Measurements from ENCODE around the gene MVK.
"Not testable (repeated sequence)": the region's sequence is repeated elsewhere in the genome, so short reads cannot be mapped to it uniquely, and the experiment has no call there.

MVK gene

GRCh38 chr12:109592195-109592904 lies 18.8 kb downstream of the MVK start:
- no peak for DNase-seq

GRCh38 chr12:109592905-109593272 lies 19.3 kb downstream of the MVK start:
- no peak for DNase-seq

- no peak for DNase-seq
Observed at GRCh38 chr12:109594556-109595317, 21.1 kb downstream of the MVK start.

- DNase-seq = peak; percentile 12
Observed at GRCh38 chr12:109595321-109595902, 21.8 kb downstream of the MVK start.

- no peak for DNase-seq
Observed at GRCh38 chr12:109596418-109597244, 23.0 kb downstream of the MVK start.

GRCh38 chr12:109597414-109597794 lies 23.8 kb downstream of the MVK start:
- no peak for DNase-seq

- DNase-seq = peak; percentile 46
Observed at GRCh38 chr12:109597795-109598427, 24.3 kb downstream of the MVK start.

GRCh38 chr12:109598428-109598854 lies 24.8 kb downstream of the MVK start:
- DNase-seq = no peak

GRCh38 chr12:109599087-109599486 lies 25.5 kb downstream of the MVK start:
- DNase-seq = no peak

- DNase-seq = no peak
Observed at GRCh38 chr12:109600481-109600880, 26.9 kb downstream of the MVK start.

GRCh38 chr12:109600995-109601394 lies 27.4 kb downstream of the MVK start:
- DNase-seq = no peak

GRCh38 chr12:109601557-109601956 lies 28.0 kb downstream of the MVK start:
- DNase-seq = no peak

- DNase-seq = not testable (repeated sequence)
Observed at GRCh38 chr12:109602132-109602531, 28.5 kb downstream of the MVK start.

GRCh38 chr12:109604132-109604585 lies 30.6 kb downstream of the MVK start:
- no peak for DNase-seq

GRCh38 chr12:109605016-109605415 lies 31.4 kb downstream of the MVK start:
- no peak for DNase-seq

GRCh38 chr12:109605599-109606228 lies 32.1 kb downstream of the MVK start:
- no peak for DNase-seq

GRCh38 chr12:109606320-109607028 lies 32.9 kb downstream of the MVK start:
- DNase-seq = no peak

GRCh38 chr12:109607618-109608017 lies 34.0 kb downstream of the MVK start:
- DNase-seq = no peak

GRCh38 chr12:109608270-109608669 lies 34.7 kb downstream of the MVK start:
- no peak for DNase-seq

- no peak for DNase-seq
Observed at GRCh38 chr12:109608793-109609192, 35.2 kb downstream of the MVK start.

- DNase-seq = no peak
Observed at GRCh38 chr12:109609342-109609741, 35.7 kb downstream of the MVK start.
